ENCODE measurements around the gene MAD1L1. TPM values are rescaled to one million over a fixed set of nuclear protein-coding genes. Genes with fewer than 3 reads are reported as not detected.

The MAD1L1 gene
- total RNA-seq, 2 donors from 2014 or later, result 59.1 to 61.4 TPM

DNA sequence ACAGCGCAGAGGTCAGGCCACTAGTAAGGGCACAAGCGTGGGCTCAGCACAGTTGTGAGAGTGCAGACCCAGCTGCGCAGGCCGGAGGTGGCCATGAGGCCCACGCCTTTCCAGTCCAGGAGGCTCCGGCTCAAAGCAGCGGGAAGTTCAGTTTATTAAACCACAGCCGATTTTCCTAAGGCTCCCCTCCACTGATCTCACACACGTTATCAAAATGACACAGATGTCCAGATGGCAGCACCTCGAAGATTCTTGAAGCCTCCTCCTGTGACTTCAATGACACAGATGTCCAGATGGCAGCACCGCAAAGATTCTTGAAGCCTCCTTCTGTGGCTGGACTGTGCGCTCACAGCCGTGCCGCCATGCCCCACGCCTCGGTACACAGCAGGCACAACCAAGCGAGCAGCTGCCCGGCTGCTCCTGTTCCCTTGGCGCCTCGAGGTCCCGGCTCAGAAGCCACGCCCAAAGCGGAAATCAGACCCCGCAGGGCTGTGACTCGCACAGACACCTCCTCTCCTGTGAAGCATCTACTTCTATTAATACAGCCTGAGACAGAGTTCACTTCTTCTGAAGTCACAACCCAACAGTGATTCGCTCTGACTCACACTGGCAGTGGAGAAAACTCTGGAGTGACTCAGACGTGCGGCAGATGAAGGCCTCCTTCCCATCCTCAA lies 122.7 kb downstream of the MAD1L1 start:
- peak overlapping the region; percentile 56 for H3K27ac Mint-ChIP-seq
- TF ChIP-seq, protein P1, sequence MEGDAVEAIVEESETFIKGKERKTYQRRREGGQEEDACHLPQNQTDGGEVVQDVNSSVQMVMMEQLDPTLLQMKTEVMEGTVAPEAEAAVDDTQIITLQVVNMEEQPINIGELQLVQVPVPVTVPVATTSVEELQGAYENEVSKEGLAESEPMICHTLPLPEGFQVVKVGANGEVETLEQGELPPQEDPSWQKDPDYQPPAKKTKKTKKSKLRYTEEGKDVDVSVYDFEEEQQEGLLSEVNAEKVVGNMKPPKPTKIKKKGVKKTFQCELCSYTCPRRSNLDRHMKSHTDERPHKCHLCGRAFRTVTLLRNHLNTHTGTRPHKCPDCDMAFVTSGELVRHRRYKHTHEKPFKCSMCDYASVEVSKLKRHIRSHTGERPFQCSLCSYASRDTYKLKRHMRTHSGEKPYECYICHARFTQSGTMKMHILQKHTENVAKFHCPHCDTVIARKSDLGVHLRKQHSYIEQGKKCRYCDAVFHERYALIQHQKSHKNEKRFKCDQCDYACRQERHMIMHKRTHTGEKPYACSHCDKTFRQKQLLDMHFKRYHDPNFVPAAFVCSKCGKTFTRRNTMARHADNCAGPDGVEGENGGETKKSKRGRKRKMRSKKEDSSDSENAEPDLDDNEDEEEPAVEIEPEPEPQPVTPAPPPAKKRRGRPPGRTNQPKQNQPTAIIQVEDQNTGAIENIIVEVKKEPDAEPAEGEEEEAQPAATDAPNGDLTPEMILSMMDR (conservative IDR thresholded peaks at IDR 0.05), result no peak
- H3K9me3 ChIP-seq (ENCODE audit: control insufficient read depth, low read length), result no peaks in the 10 kb centered on the region
- WGBS, 2 experiments (ENCODE audit: insufficient coverage in 1 of 2, insufficient read length in 1 of 2), result 93 to 94% methylated on average over 27 to 28 of the region's 28 CpGs
- no peak overlapping the region for H3K4me3 ChIP-seq (ENCODE audit: low read length)
- H3K4me1 ChIP-seq (ENCODE audit: control insufficient read depth, insufficient read depth, low read length), result peaks cover 7% of the 10 kb centered on the region
- no peaks in the 10 kb centered on the region for H3K9me3 Mint-ChIP-seq
- H3K27me3 ChIP-seq (ENCODE audit: control insufficient read depth, insufficient read depth, low read length, poor library complexity, severe bottlenecking), result no peaks in the 10 kb centered on the region
- no peak overlapping the region for H3K4me3 Mint-ChIP-seq
- no peak for DNase-seq
- H3K27me3 Mint-ChIP-seq (ENCODE audit: insufficient read depth), result no peaks in the 10 kb centered on the region
- peaks cover 14% of the 10 kb centered on the region for H3K4me1 Mint-ChIP-seq
- H3K36me3 ChIP-seq (ENCODE audit: control insufficient read depth, insufficient read depth, low read length), result peaks cover 16% of the 10 kb centered on the region
- H3K36me3 Mint-ChIP-seq (ENCODE audit: low read depth), result peaks cover 15% of the 10 kb centered on the region
- H3K27ac ChIP-seq (ENCODE audit: low read depth, low read length), result peak overlapping the region; percentile 97
- no peak overlapping the region for H3K9ac ChIP-seq (ENCODE audit: extremely low read depth, low read length, poor library complexity, severe bottlenecking)

DNA sequence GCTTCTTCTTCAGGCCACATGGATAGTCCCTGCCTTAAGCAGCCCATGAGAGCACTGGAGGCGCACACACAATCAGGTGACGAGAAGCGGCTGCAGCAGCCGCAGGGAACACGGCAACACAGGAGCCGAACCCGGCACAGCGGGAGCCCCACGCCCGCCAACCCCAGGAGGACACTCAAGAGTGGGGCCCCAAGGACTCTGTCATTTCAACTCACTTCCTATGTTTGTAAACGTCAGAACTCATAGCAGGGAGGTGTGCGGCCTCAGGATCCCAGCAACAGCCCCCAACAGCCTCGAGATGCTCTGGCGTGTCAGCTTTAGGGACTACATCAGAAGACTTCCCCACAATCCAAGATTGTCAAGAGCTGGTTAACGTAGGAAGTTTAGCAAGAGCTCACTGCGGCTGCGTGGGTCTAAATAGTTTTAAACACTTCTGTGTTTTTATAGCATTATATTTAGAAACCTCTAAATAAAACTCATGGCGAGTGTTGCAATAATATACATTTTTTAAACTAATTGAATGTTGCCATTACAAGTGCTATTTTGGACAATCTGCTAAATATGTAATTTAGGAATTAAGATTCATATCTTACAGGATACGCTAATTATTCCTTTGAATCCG lies 123.4 kb downstream of the MAD1L1 start:
- H3K4me1 Mint-ChIP-seq, result peaks cover 19% of the 10 kb centered on the region

DNA sequence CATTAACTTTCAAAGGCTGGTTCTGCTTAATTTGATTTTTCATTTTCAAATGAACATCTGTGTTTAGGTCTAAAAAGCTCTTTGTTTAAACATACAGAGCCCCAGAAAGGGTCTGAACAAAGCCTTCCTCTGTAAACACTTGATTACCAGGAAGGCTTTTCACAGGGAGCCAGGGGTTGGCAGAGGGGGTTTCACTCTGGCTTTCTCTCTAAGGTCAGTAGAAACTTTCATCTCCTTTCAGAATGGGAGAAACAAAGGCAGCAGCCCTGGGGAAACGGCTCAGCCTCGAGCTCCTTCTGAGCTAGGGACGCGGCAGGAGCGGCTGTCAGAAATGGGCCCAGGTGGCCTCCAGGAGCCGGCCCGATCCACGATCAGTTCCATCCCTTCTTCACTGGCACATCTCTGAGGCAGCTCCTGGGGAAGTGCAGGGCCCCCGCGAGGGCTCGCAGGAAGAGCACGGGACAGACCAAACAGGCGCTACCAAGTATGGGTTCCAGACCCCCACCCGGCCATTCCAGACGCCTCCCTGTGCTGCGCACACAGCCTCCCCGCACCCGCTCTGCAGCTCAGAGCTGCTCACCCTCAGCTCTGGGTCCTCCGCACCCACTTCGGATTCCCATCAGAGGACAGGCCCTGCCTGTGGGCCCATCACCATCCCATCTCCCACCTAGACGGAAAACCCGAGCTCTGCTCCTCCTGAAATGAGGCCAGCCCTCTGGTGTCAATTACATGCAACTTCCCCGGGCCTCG lies 124.1 kb downstream of the MAD1L1 start:
- no peaks in the 10 kb centered on the region for H3K9me3 Mint-ChIP-seq
- no peaks in the 10 kb centered on the region for H3K27me3 Mint-ChIP-seq (ENCODE audit: insufficient read depth)
- Histone ChIP-seq H3K27ac (ENCODE audit: low read depth, low read length) (peak overlapping the region; percentile 97), H3K4me1 (ENCODE audit: control insufficient read depth, insufficient read depth, low read length) (peaks cover 7% of the 10 kb centered on the region), H3K36me3 (ENCODE audit: control insufficient read depth, insufficient read depth, low read length) (peaks cover 4% of the 10 kb centered on the region), H3K9me3 (ENCODE audit: control insufficient read depth, low read length) (no peaks in the 10 kb centered on the region), H3K4me3 (ENCODE audit: low read length) (no peak overlapping the region), H3K9ac (ENCODE audit: extremely low read depth, low read length, poor library complexity, severe bottlenecking) (no peak overlapping the region), H3K27me3 (ENCODE audit: control insufficient read depth, insufficient read depth, low read length, poor library complexity, severe bottlenecking) (no peaks in the 10 kb centered on the region)
- H3K4me3 Mint-ChIP-seq, result no peak overlapping the region
- peaks cover 2% of the 10 kb centered on the region for H3K36me3 Mint-ChIP-seq (ENCODE audit: low read depth)
- peaks cover 25% of the 10 kb centered on the region for H3K4me1 Mint-ChIP-seq
- DNase-seq, result peak; percentile 61
- 75 to 88% methylated on average over 13 to 24 of the region's 24 CpGs for WGBS, 2 experiments (ENCODE audit: insufficient coverage in 1 of 2, insufficient read length in 1 of 2)
- H3K27ac Mint-ChIP-seq, result peak overlapping the region; percentile 32
- TF ChIP-seq, protein P1 (conservative IDR thresholded peaks at IDR 0.05), result no peak

More for the DNA sequence above, 123.4 kb downstream of the MAD1L1 start:
- Histone ChIP-seq H3K4me1 (ENCODE audit: control insufficient read depth, insufficient read depth, low read length) (peaks cover 7% of the 10 kb centered on the region), H3K27ac (ENCODE audit: low read depth, low read length) (peak overlapping the region; percentile 97), H3K9ac (ENCODE audit: extremely low read depth, low read length, poor library complexity, severe bottlenecking) (no peak overlapping the region), H3K36me3 (ENCODE audit: control insufficient read depth, insufficient read depth, low read length) (peaks cover 11% of the 10 kb centered on the region), H3K27me3 (ENCODE audit: control insufficient read depth, insufficient read depth, low read length, poor library complexity, severe bottlenecking) (no peaks in the 10 kb centered on the region), H3K9me3 (ENCODE audit: control insufficient read depth, low read length) (no peaks in the 10 kb centered on the region), H3K4me3 (ENCODE audit: low read length) (no peak overlapping the region)
- Mint-ChIP-seq H3K4me3 (no peak overlapping the region), H3K27ac (peak overlapping the region; percentile 56), H3K36me3 (ENCODE audit: low read depth) (peaks cover 8% of the 10 kb centered on the region), H3K27me3 (ENCODE audit: insufficient read depth) (no peaks in the 10 kb centered on the region), H3K9me3 (no peaks in the 10 kb centered on the region)
- no peak for DNase-seq
- 89 to 96% methylated on average over 17 to 19 of the region's 20 CpGs for WGBS, 2 experiments (ENCODE audit: insufficient coverage in 1 of 2, insufficient read length in 1 of 2)
- TF ChIP-seq, protein P1 (conservative IDR thresholded peaks at IDR 0.05), result no peak

Data from endodermal cell (in vitro differentiated cells).